GM12801 (cell line): Measurements from ENCODE around the gene XYLT1.

ENCODE experiments used
- CTCF ChIP-seq: IDR thresholded peaks from one replicate; pipeline ENCODE4 v1.5.1; 2011; ENCODE audit warnings: control low read depth; ENCODE audit not compliant: insufficient read length; ENCODE audit errors: extremely low read depth

XYLT1 gene

GRCh38 chr16:17409894-17410293 lies 60.9 kb downstream of the XYLT1 start:
- TF ChIP-seq CTCF = no peak

GRCh38 chr16:17408955-17409441 lies 61.8 kb downstream of the XYLT1 start:
- TF ChIP-seq CTCF = no peak

- no peak for TF ChIP-seq CTCF
Measured at GRCh38 chr16:17408296-17408695, 62.5 kb downstream of the XYLT1 start.

GRCh38 chr16:17407321-17407720 lies 63.4 kb downstream of the XYLT1 start:
- TF ChIP-seq CTCF = no peak

GRCh38 chr16:17404941-17405689 lies 65.6 kb downstream of the XYLT1 start:
- no peak for TF ChIP-seq CTCF

- TF ChIP-seq CTCF = no peak
Measured at GRCh38 chr16:17403859-17404545, 66.8 kb downstream of the XYLT1 start.

GRCh38 chr16:17403156-17403809 lies 67.5 kb downstream of the XYLT1 start:
- TF ChIP-seq CTCF = no peak
